BLaER1 treated with 17β-estradiol and CSF1 and Interleukin-3, amounts not matched to agents 10 nM and 100 nM (cell line): ENCODE measurements around the gene ZNF689.
A peak's percentile ranks its signal among the peaks of the same experiment; 100 is the strongest.

Experiments used
- H3K27ac ChIP-seq, 11 experiments: shearing (Covaris generic); formaldehyde crosslinking; 2 replicates each; pipeline ENCODE4 v1.8.1; 2022
- H3K27me3 ChIP-seq, 11 experiments: shearing (Covaris generic); formaldehyde crosslinking; 2 replicates each; pipeline ENCODE4 v1.8.1; 2022
- H3K36me3 ChIP-seq, 11 experiments: shearing (Covaris generic); formaldehyde crosslinking; 2 replicates each; pipeline ENCODE4 v1.8.1; 2022
- H3K4me1 ChIP-seq, 10 experiments: shearing (Covaris generic); formaldehyde crosslinking; 2 replicates each; pipeline ENCODE4 v1.8.1; 2022
- H3K4me2 ChIP-seq, 11 experiments: shearing (Covaris generic); formaldehyde crosslinking; 2 replicates each; pipeline ENCODE4 v1.8.1; 2022
- H3K4me3 ChIP-seq, 10 experiments: shearing (Covaris generic); formaldehyde crosslinking; 2 replicates each; pipeline ENCODE4 v1.8.1; 2022
- H3K9ac ChIP-seq, 11 experiments: shearing (Covaris generic); formaldehyde crosslinking; 2 replicates each; pipeline ENCODE4 v1.8.1; 2022
- H3K9me3 ChIP-seq, 11 experiments: shearing (Covaris generic); formaldehyde crosslinking; replicated peaks in 1 of 11; 2 replicates each; pipeline ENCODE4 v1.8.1; 2022
- H4K20me1 ChIP-seq, 11 experiments: shearing (Covaris generic); formaldehyde crosslinking; 2 replicates each; pipeline ENCODE4 v1.8.1; 2022
- Cebpa-rat ChIP-seq, 11 experiments: shearing (Covaris generic); IDR thresholded peaks; 2 replicates each; pipeline ENCODE4 v1.8.1; 2022

ZNF689 gene

DNA sequence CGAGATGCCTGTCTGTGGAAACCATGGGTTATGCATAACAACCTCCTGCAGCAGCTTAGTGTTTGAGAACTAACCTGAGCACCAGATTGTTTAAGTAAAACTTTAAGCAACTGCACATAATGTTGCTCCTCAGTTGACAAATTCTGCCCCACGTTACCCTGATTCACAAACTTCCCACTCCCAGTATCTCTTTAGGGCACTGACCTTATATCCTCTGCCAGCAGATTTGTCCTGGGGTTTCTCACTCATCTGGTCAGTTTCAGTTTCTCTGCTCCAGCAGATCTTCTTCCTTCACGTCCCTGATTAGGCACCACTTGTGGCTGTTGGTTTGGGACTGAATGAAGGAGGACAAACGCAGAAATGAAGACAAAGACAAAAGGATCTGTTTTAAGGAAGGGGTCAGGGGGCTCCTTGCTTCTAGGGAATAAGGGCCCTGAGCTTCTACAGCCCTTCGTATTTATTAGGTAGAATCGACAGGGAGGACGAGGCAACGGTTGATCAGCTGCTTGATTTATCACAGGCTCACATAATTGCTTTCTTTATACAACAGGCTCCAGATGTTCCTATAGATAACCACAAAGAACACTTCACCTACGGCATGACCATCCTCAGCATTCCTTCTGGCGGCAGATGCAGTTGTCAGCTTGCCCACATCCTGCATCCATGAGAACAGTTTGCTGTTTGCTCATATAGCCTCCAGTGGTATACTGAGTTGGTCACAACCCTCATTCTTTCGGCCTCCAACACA is 13.5 kb upstream of the ZNF689 start:
- Histone ChIP-seq H3K27ac (no peak overlapping the region), H3K9ac (no peak overlapping the region), H3K27me3 (no peaks in the 10 kb centered on the region), H3K4me3 (no peak overlapping the region), H3K4me1 (peaks cover 7 to 38% (median 24%) of the 10 kb centered on the region in 10 experiments; a peak in 19 of 20 replicates), H3K4me2 (no peak overlapping the region), H4K20me1 (no peaks in the 10 kb centered on the region), H3K9me3 (peaks cover 9 to 27% (median 18%) of the 10 kb centered on the region in 11 experiments; a peak in 21 of 22 replicates), H3K36me3 (no peaks in the 10 kb centered on the region)
- TF ChIP-seq Cebpa-rat (IDR thresholded peaks at IDR 0.05), result no peak

DNA sequence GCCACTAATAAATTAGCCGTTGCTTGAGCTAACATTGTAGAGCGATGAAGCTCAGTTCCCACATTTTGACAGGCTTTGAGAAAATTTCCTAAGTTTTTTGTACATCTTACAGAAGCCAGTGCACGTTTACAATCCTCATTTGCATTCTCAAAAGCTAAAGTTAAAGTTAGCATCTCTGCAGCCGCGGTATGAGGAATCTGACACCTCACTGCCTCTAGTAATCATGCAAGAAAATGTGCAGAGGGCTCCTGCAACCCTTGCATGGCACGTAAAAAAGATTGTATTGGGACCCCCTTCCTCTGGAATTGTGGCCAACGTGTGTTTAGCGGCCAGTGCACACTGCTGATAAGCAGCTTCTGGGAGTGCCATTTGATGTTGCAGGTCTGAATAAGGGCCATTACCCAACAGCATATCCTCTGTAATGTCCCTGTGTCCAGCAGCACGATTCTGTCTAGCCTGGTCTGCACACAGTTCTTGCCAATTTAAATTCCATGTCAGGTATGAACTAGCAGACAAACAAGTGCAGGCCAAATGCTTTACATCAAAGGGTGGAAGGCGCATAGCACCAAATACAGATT is 12.4 kb upstream of the ZNF689 start:
- Histone ChIP-seq H3K4me1 (peaks cover 0 to 38% (median 27%) of the 10 kb centered on the region in 10 experiments; a peak in 17 of 20 replicates), H4K20me1 (no peaks in the 10 kb centered on the region), H3K27ac (no peak overlapping the region), H3K27me3 (no peaks in the 10 kb centered on the region), H3K9me3 (peaks cover 18 to 38% (median 30%) of the 10 kb centered on the region in 11 experiments; a peak in 21 of 22 replicates), H3K4me3 (no peak overlapping the region), H3K36me3 (no peaks in the 10 kb centered on the region), H3K4me2 (no peak overlapping the region), H3K9ac (no peak overlapping the region)
- TF ChIP-seq Cebpa-rat (IDR thresholded peaks at IDR 0.05), result no peak

DNA sequence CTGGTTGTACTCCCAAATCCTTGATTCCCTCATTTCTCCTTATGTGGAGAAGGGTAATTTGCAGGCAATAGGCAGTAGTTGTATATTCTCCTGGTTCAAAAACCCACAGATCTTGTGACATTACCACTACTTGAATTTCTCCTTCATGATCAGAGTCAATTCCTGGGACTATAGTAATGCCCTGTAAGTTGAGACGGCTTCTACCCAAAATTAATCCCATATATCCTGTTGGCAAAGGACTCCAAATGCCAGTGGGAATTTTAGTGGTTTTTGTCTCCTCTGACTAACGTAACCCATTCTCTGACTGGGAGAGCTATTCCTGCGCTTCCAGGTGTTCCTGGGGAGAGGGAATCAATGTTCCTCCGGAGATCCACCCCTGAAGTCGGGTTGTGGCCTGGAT is 11.6 kb upstream of the ZNF689 start:
- Histone ChIP-seq H3K9ac (no peak overlapping the region), H3K4me2 (no peak overlapping the region)

DNA sequence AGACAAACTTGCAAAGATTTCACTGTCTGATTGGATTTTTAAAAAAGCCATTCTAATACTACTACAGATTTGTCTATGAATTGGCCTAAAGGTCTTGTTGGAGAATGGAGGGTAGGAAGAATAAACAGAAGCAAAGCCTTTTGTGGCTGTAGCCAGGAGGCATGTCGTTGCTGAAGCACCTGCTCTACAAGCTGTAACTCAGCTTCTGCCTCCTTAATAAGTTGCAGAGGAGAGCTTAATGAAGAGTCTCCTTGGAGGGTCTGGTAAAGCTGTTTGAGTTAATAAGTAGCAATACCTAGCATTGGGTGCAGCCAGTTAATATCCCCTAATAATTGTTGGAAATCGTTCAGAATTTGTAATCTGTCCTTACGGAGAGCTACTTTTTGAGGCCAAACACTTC is 10.0 kb upstream of the ZNF689 start:
- H3K27me3 ChIP-seq, result no peaks in the 10 kb centered on the region
- TF ChIP-seq Cebpa-rat (IDR thresholded peaks at IDR 0.05), result no peak
- H4K20me1 ChIP-seq, result no peaks in the 10 kb centered on the region
- no peaks in the 10 kb centered on the region for H3K36me3 ChIP-seq
- peaks cover 0 to 26% (median 22%) of the 10 kb centered on the region in 10 experiments; a peak in 17 of 20 replicates for H3K4me1 ChIP-seq
- H3K4me3 ChIP-seq, result no peak overlapping the region
- H3K9ac ChIP-seq, result no peak overlapping the region
- peak overlapping the region in 3 of 11 experiments; percentile 31 to 42 (median 39); a peak in 4 of 22 replicates for H3K27ac ChIP-seq
- peaks cover 18 to 62% (median 53%) of the 10 kb centered on the region in 11 experiments; a peak in 21 of 22 replicates for H3K9me3 ChIP-seq
- peak overlapping the region in 9 of 11 experiments; percentile 15 to 58 (median 41); a peak in 15 of 22 replicates for H3K4me2 ChIP-seq

More for the DNA sequence above, 11.6 kb upstream of the ZNF689 start:
- Histone ChIP-seq H3K27ac (no peak overlapping the region), H3K9me3 (peaks cover 18 to 46% (median 37%) of the 10 kb centered on the region in 11 experiments; a peak in 21 of 22 replicates), H3K27me3 (no peaks in the 10 kb centered on the region), H4K20me1 (no peaks in the 10 kb centered on the region), H3K36me3 (no peaks in the 10 kb centered on the region), H3K4me3 (no peak overlapping the region), H3K4me1 (peaks cover 0 to 33% (median 26%) of the 10 kb centered on the region in 10 experiments; a peak in 17 of 20 replicates)
- TF ChIP-seq Cebpa-rat (IDR thresholded peaks at IDR 0.05), result no peak

DNA sequence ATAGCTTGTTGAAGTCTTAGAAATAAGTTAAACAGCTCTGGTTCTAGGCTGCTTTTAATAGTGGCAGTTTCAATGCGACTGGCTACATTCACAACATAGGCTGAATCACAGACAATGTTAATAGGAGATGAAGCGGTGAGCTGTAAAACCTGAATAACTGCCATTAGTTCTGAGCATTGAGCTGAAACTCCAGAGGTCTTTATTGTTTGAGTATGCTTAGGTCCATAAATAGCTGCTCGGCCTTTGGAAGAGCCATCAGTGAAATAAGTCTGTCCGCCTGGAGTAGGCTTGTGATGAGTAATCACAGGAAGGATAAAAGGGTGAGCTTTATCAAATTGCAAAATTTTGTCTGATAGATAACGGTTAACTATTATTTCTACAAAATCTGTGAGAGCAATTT is 9.4 kb upstream of the ZNF689 start:
- no peaks in the 10 kb centered on the region for H3K27me3 ChIP-seq
- H3K9ac ChIP-seq, result peak overlapping the region in 2 of 11 experiments; percentile 11 to 15; a peak in 1 of 22 replicates
- H3K4me2 ChIP-seq, result peak overlapping the region; percentile 15 to 58 (median 40); a peak in 19 of 22 replicates
- H3K4me3 ChIP-seq, result no peak overlapping the region
- H4K20me1 ChIP-seq, result no peaks in the 10 kb centered on the region
- no peaks in the 10 kb centered on the region for H3K36me3 ChIP-seq
- peaks cover 18 to 63% (median 54%) of the 10 kb centered on the region in 11 experiments; a peak in 21 of 22 replicates for H3K9me3 ChIP-seq
- TF ChIP-seq Cebpa-rat (IDR thresholded peaks at IDR 0.05), result no peak
- peak overlapping the region in 3 of 11 experiments; percentile 31 to 42 (median 39); a peak in 8 of 22 replicates for H3K27ac ChIP-seq
- peaks cover 0 to 26% (median 22%) of the 10 kb centered on the region in 10 experiments; a peak in 17 of 20 replicates for H3K4me1 ChIP-seq

DNA sequence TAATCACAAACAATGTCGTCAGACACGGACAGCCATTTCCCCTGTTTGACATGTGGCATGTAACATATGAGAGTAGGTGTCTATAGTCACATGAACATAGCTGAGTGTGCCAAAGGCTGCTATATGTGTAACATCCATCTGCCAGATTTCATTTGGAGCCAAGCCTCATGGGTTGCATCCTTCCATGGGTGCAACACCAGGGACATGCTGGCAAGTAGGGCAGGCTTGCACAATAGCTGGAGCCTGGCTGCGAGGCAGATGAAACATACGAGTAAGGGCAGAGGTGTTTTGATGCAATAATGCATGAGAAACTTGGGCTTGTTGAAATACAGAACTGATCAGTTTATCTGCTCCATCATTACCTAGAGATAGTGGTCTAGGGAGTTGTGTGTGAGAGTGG is 9.0 kb upstream of the ZNF689 start:
- peaks cover 4 to 26% (median 22%) of the 10 kb centered on the region in 10 experiments; a peak in 18 of 20 replicates for H3K4me1 ChIP-seq
- H3K4me3 ChIP-seq, result no peak overlapping the region
- H3K4me2 ChIP-seq, result peak overlapping the region; percentile 15 to 58 (median 40); a peak in 19 of 22 replicates
- peaks cover 18 to 58% (median 50%) of the 10 kb centered on the region in 11 experiments; a peak in 21 of 22 replicates for H3K9me3 ChIP-seq
- peak overlapping the region in 2 of 11 experiments; percentile 11 to 15; a peak in 1 of 22 replicates for H3K9ac ChIP-seq
- peak overlapping the region in 3 of 11 experiments; percentile 31 to 42 (median 39); a peak in 7 of 22 replicates for H3K27ac ChIP-seq
- H4K20me1 ChIP-seq, result no peaks in the 10 kb centered on the region
- no peaks in the 10 kb centered on the region for H3K36me3 ChIP-seq
- H3K27me3 ChIP-seq, result no peaks in the 10 kb centered on the region
- TF ChIP-seq Cebpa-rat (IDR thresholded peaks at IDR 0.05), result peak in 5 of 11 experiments; percentile 24 to 80 (median 62); a peak in 5 of 22 replicates

DNA sequence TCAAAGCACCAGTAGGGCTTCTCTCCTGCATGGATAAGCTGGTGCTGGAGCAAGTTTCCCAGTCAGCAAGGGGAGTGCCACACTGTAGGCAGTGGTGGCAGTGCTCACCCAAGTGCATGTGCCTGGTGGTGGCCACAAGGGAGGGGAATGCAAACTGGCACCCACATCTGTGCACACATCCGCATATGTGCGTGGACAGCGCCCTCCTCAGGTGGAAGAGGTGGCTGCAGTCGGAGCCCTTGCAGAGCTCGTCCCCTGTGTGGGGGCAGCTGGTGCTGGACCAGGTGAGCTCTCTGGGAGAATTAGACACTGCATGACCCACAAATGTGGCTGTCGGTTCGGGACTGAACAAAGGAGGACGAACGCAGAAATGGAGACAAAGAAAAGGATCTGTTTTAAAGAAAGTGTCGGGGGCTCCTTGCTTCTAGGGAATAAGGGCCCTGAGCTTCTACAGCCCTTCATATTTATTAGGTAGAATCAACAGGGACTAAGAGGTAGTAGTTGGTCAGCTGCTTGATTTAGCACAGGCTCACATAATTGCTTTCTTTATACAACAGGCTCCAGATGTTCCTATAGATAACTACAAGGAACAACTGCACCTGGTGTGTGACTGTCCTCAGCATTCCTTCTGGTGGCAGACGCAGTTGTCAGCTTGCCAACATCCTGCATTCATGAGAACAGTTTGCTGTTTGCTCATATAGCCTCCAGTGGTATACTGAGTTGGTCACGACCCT is 5.3 kb upstream of the ZNF689 start:
- H3K4me3 ChIP-seq, result no peak overlapping the region
- no peaks in the 10 kb centered on the region for H4K20me1 ChIP-seq
- H3K27ac ChIP-seq, result no peak overlapping the region
- no peaks in the 10 kb centered on the region for H3K27me3 ChIP-seq
- H3K4me2 ChIP-seq, result no peak overlapping the region
- TF ChIP-seq Cebpa-rat (IDR thresholded peaks at IDR 0.05), result no peak
- H3K9ac ChIP-seq, result no peak overlapping the region
- H3K4me1 ChIP-seq, result peaks cover 15 to 43% (median 34%) of the 10 kb centered on the region in 10 experiments; a peak in 19 of 20 replicates
- peaks cover 11 to 44% (median 41%) of the 10 kb centered on the region in 11 experiments; a peak in 21 of 22 replicates for H3K9me3 ChIP-seq
- H3K36me3 ChIP-seq, result no peaks in the 10 kb centered on the region

DNA sequence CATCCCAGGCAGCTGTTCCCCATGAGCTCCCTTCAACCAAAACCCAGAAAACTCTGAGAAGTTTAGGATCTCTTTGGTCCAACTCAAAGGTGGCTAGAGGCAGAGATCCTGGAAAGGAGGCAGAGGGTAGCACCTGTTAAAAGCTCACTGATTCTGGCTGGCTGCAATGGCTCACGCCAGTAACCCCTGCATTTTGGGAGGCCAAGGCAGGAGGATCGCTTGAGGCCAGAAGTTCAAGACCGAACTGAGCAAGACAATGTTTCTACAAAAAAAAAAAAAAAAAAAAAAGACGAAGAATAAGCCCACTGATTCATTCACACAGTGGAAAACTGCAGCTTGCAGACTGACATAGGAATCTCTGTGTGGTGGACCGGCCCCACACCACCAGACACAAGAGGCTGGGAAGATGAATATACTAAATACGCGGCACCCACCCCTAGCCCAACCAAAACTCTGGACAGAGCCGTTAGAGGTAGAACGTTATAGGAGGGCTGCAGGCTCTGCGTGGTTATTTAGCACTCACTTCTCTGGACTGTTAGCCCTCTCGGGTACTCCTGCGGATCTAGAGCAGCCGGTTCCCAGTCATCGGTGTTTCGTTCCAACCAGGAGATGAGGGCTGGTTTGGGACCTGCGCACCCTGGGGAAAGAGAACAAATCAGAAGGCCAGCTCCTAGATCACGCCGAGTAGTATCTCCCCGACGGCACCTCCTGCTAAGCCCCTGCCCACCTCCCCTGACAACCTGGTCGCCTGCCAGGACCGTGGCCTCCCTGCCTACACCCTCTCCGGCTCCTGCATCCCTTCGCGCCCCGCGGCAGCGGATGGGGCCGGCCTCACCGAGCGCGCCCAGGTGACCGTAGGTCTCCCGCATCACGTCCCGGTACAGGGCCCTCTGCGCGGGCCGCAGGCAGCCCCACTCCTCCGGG is 925 bp downstream of the ZNF689 start:
- no peak for TF ChIP-seq Cebpa-rat (IDR thresholded peaks at IDR 0.05)
- Histone ChIP-seq H3K4me1 (peaks cover 20 to 60% (median 33%) of the 10 kb centered on the region in 10 experiments), H3K27ac (peak overlapping the region; percentile 98 to 100 (median 98))

More for the DNA sequence above, 925 bp downstream of the ZNF689 start:
- Histone ChIP-seq H3K36me3 (peaks cover 31 to 46% (median 45%) of the 10 kb centered on the region in 11 experiments), H3K4me3 (peak overlapping the region; percentile 78 to 93 (median 86)), H3K27me3 (no peaks in the 10 kb centered on the region), H3K4me2 (peak overlapping the region; percentile 69 to 94 (median 88)), H3K9ac (peak overlapping the region; percentile 97 to 100 (median 98)), H4K20me1 (peaks cover 0 to 13% (median 4%) of the 10 kb centered on the region in 11 experiments; a peak in 9 of 22 replicates), H3K9me3 (no peaks in the 10 kb centered on the region)
